Uterus (tissue), 2 donors: ENCODE results near the gene PPM1J.

ENCODE experiments used
- POLR2A ChIP-seq, 2 donors: fragments of 450-650 bp; IDR thresholded peaks; one replicate each; pipeline ENCODE4 v1.6.1; 2016; ENCODE audit warnings: antibody characterized with exemption in 2 of 2, mild to moderate bottlenecking in 1 of 2, moderate library complexity in 1 of 2
- TF ChIP-seq, protein P1 (sequence below), 4 experiments: fragments of 200-600 bp in 2 of 4; fragments of 450-650 bp in 2 of 4; sonication (generic) in 2 of 4; IDR thresholded peaks; one replicate each; pipeline ENCODE4 v1.5.1; 2016 to 2019; ENCODE audit warnings: antibody characterized with exemption in 4 of 4, mild to moderate bottlenecking in 2 of 4, moderate library complexity in 1 of 4

DNA sequence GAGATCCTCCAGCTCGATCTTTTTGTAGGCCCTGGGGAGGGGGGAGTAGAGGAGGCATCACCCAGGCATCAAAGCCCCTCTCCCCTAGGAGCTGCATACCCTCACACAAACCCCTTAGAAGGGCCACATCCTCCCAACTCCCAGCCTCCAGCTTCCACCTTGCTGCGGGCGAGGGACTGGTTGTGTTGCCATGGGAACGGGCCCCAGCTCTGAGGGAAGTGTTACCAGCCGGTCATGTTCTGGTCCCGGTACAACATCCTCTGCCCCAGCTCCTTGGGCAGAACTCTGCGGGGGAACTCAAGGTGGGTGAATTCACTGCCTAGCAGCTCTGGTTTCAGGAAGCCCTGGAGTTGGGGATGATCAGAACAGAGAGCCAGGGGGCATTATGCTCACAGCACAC is 4.1 kb downstream of the PPM1J start:
- TF ChIP-seq, protein P1, sequence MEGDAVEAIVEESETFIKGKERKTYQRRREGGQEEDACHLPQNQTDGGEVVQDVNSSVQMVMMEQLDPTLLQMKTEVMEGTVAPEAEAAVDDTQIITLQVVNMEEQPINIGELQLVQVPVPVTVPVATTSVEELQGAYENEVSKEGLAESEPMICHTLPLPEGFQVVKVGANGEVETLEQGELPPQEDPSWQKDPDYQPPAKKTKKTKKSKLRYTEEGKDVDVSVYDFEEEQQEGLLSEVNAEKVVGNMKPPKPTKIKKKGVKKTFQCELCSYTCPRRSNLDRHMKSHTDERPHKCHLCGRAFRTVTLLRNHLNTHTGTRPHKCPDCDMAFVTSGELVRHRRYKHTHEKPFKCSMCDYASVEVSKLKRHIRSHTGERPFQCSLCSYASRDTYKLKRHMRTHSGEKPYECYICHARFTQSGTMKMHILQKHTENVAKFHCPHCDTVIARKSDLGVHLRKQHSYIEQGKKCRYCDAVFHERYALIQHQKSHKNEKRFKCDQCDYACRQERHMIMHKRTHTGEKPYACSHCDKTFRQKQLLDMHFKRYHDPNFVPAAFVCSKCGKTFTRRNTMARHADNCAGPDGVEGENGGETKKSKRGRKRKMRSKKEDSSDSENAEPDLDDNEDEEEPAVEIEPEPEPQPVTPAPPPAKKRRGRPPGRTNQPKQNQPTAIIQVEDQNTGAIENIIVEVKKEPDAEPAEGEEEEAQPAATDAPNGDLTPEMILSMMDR (IDR thresholded peaks at IDR 0.05) = no peak
- no peak for TF ChIP-seq POLR2A (IDR thresholded peaks at IDR 0.05)
